ENCODE data around the gene NR1I3.

DNA sequence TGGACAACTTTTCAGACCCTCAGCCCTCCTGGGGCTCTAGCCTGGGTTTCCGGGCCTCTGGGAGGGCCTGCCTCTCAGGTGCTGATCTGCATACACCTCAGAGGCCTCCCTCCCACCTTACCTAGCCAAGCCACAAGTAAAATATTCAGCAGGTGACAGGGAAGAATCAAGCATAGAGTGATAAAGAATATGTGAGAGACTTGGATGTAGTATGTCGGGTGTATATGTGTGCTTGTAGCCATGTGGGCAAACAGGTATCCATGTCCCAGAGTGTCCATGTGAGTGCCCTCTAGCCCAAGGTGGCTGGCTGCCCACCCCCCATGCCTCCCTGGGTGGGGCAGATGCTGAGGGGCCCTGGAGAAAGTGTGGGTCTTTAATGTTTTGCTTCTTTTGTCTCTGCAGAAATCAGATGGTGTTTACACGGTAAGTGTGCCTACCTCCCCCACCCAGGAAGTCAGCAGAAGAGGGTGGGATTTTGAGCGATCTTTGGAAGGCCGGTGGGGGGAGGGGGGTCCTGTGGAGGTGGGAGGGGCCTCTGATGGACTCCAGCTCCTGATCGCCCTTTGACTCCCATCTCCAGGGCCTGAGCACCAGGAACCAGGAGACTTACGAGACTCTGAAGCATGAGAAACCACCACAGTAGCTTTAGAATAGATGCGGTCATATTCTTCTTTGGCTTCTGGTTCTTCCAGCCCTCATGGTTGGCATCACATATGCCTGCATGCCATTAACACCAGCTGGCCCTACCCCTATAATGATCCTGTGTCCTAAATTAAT lies 19.5 kb downstream of the NR1I3 start:
- TF ChIP-seq, protein P1, sequence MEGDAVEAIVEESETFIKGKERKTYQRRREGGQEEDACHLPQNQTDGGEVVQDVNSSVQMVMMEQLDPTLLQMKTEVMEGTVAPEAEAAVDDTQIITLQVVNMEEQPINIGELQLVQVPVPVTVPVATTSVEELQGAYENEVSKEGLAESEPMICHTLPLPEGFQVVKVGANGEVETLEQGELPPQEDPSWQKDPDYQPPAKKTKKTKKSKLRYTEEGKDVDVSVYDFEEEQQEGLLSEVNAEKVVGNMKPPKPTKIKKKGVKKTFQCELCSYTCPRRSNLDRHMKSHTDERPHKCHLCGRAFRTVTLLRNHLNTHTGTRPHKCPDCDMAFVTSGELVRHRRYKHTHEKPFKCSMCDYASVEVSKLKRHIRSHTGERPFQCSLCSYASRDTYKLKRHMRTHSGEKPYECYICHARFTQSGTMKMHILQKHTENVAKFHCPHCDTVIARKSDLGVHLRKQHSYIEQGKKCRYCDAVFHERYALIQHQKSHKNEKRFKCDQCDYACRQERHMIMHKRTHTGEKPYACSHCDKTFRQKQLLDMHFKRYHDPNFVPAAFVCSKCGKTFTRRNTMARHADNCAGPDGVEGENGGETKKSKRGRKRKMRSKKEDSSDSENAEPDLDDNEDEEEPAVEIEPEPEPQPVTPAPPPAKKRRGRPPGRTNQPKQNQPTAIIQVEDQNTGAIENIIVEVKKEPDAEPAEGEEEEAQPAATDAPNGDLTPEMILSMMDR (IDR thresholded peaks at IDR 0.05; ENCODE audit: insufficient read depth, low read depth, low read length) = no peak
- no peak for TF ChIP-seq EZH2 (IDR thresholded peaks at IDR 0.05; ENCODE audit: insufficient read depth, low read length)
